GM12878 (cell line): Measurements from ENCODE around the gene VEGFB. TPM values are rescaled to one million over a fixed set of nuclear protein-coding genes. Genes with fewer than 3 reads are reported as not detected.

Experiments
- ATF7 ChIP-seq: fragments of 450-650 bp; IDR thresholded peaks from 2 replicates; pipeline ENCODE4 v1.6.1; 2016; ENCODE audit warnings: low read depth, mild to moderate bottlenecking
- BACH1 ChIP-seq: fragments of 450-650 bp; IDR thresholded peaks from 2 replicates; pipeline ENCODE4 v1.6.1; 2017; ENCODE audit warnings: mild to moderate bottlenecking, borderline replicate concordance
- CBFB ChIP-seq: IDR thresholded peaks from 2 replicates; pipeline ENCODE4 v1.6.1; 2016; ENCODE audit warnings: antibody characterized with exemption, low read depth
- CBX3 ChIP-seq: fragments of 200-600 bp; sonication (generic); IDR thresholded peaks from 2 replicates; pipeline ENCODE4 v1.6.1; 2016; ENCODE audit warnings: low read depth, borderline replicate concordance
- CUX1 ChIP-seq: IDR thresholded peaks from 2 replicates; pipeline ENCODE4 v1.6.1; 2012; ENCODE audit warnings: improper control_type of control experiment, low read depth, low read length; ENCODE audit not compliant: insufficient replicate concordance
- ELK1 ChIP-seq: IDR thresholded peaks from 2 replicates; pipeline ENCODE4 v1.6.1; 2012; ENCODE audit warnings: low read depth, low read length, improper control_type of control experiment
- HDGF ChIP-seq: fragments of 450-650 bp; IDR thresholded peaks from 2 replicates; pipeline ENCODE4 v1.6.1; 2016; ENCODE audit warnings: antibody characterized with exemption
- HSF1 ChIP-seq: fragments of 150-350 bp; IDR thresholded peaks from 2 replicates; pipeline ENCODE4 v1.6.1; 2014; ENCODE audit warnings: mild to moderate bottlenecking, low read depth, low read length
- NBN ChIP-seq: fragments of 450-650 bp; IDR thresholded peaks from 2 replicates; pipeline ENCODE4 v1.6.1; 2016
- NFYA ChIP-seq: IDR thresholded peaks from 2 replicates; pipeline ENCODE4 v1.6.1; 2011; ENCODE audit warnings: low read depth, mild to moderate bottlenecking, low read length, improper control_type of control experiment, borderline replicate concordance
- NRF1 ChIP-seq: conservative IDR thresholded peaks from 2 replicates; pipeline ENCODE4 v1.6.1; 2011; ENCODE audit warnings: mild to moderate bottlenecking, low read depth, low read length, improper control_type of control experiment
- POLR2AphosphoS5 ChIP-seq: IDR thresholded peaks from 2 replicates; pipeline ENCODE4 v1.6.1; 2011; ENCODE audit warnings: mild to moderate bottlenecking, low read length, inconsistent platforms
- SMC3 ChIP-seq: IDR thresholded peaks from 2 replicates; pipeline ENCODE4 v1.6.1; 2011; ENCODE audit warnings: low read length, improper control_type of control experiment, borderline replicate concordance
- SP1 ChIP-seq: IDR thresholded peaks from one replicate; pipeline ENCODE4 v1.6.1; 2011; ENCODE audit warnings: low read depth, low read length
- TCF3 ChIP-seq: IDR thresholded peaks from 2 replicates; pipeline ENCODE4 v1.6.1; 2012; ENCODE audit warnings: low read depth, mild to moderate bottlenecking, low read length, borderline replicate concordance; ENCODE audit not compliant: insufficient read depth
- TCF7 ChIP-seq: IDR thresholded peaks from 2 replicates; pipeline ENCODE4 v1.6.1; 2014; ENCODE audit warnings: antibody characterized with exemption, borderline replicate concordance
- YBX1 ChIP-seq: fragments of 450-650 bp; IDR thresholded peaks from 2 replicates; pipeline ENCODE4 v1.6.1; 2016; ENCODE audit warnings: antibody characterized with exemption
- ZBTB4 ChIP-seq: fragments of 450-650 bp; formaldehyde crosslinking; IDR thresholded peaks from 2 replicates; pipeline ENCODE4 v1.4.0; 2022; ENCODE audit warnings: mild to moderate bottlenecking, moderate library complexity
- ZNF207 ChIP-seq: fragments of 450-650 bp; IDR thresholded peaks from 2 replicates; pipeline ENCODE4 v1.6.1; 2014; ENCODE audit warnings: antibody characterized with exemption, mild to moderate bottlenecking, borderline replicate concordance
- ZNF24 ChIP-seq: fragments of 450-650 bp; IDR thresholded peaks from 2 replicates; pipeline ENCODE4 v1.6.1; 2017; ENCODE audit warnings: antibody characterized with exemption, mild to moderate bottlenecking
- polyA plus RNA-seq, 11 experiments: library from polyadenylated mRNA; depleted of rRNA in 4 of 11; unstranded in 6 of 11; stranded (reverse) in 5 of 11; fragments of >200 nt; fragmentation: Nextera tagmentation in 4 of 11; fragmentation: Illumina TruSeq in 1 of 11; extraction: Ambion mirVana in 4 of 11; extraction: Trizol in 1 of 11; gene quantifications; 1 replicate in 1 of 11; 2 replicates in 10 of 11; pipeline versions ENCODE4 v1.2.1 to v1.2.3, GENCODE V29; 2011 to 2016; ENCODE audit warnings: inconsistent platforms in 2 of 11, missing spikeins in 2 of 11, low read depth in 1 of 11
- total RNA-seq, 4 experiments: library from RNA; depleted of rRNA in 3 of 4; stranded (reverse); fragments of >200 nt in 3 of 4; fragmentation: Illumina TruSeq in 1 of 4; extraction: Trizol in 1 of 4; gene quantifications; 2 replicates each; pipeline versions ENCODE4 v1.2.1 to v1.2.3, GENCODE V29; 2013 to 2021

The VEGFB gene
- total and polyA plus RNA-seq, 10 of the 15 experiments (the other 5 are each of a cell fraction or from before 2014, with no cell fraction given) = 7.0 to 75.8 (median 20.3) TPM

GRCh38 chr11:64269540-64270220 is 35.3 kb downstream of the VEGFB start (continued):
- TF ChIP-seq CUX1 (peak; percentile 51), ELK1 (peak; percentile 96), POLR2AphosphoS5 (peak; percentile 75), CBX3 (no peak), NRF1 (peak; percentile 50), TCF7 (no peak), YBX1 (no peak), NFYA (no peak), ATF7 (peak; percentile 83), TCF3 (peak; percentile 5; the same call in 1 of the 2 replicates), ZNF207 (peak; percentile 29; the same call in 1 of the 2 replicates), HSF1 (no peak), BACH1 (peak; percentile 74; the same call in 1 of the 2 replicates), ZNF24 (no peak), SMC3 (no peak), HDGF (no peak), CBFB (peak; percentile 85; the same call in 1 of the 2 replicates), ZBTB4 (CRISPR knock-in tag) (no peak), SP1 (peak; percentile 63), NBN (peak; percentile 89; the same call in 1 of the 2 replicates)
